ENCODE data around the gene ULBP1. TPM values are rescaled to one million over a fixed set of nuclear protein-coding genes. Genes with fewer than 3 reads are reported as not detected.
"Not testable (repeated sequence)": the region's sequence is repeated elsewhere in the genome, so short reads cannot be mapped to it uniquely, and the experiment has no call there.

ULBP1 gene
- total RNA-seq, 1 experiment from 2014 or later: 0.81 TPM

- TF ChIP-seq TCF7 (CRISPR knock-in tag; IDR thresholded peaks at IDR 0.05; ENCODE audit: low read depth): no peak
- no peak for TF ChIP-seq SMAD3 (CRISPR knock-in tag; IDR thresholded peaks at IDR 0.05; ENCODE audit: borderline replicate concordance)
- no peak for TF ChIP-seq ZNF121 (CRISPR knock-in tag; IDR thresholded peaks at IDR 0.05)
- no peak for TF ChIP-seq ZNF232 (CRISPR knock-in tag; IDR thresholded peaks at IDR 0.05)
- TF ChIP-seq RORB (CRISPR knock-in tag; IDR thresholded peaks at IDR 0.05): no peak
- TF ChIP-seq EMX1 (CRISPR knock-in tag; IDR thresholded peaks at IDR 0.05): no peak
- no peak for TF ChIP-seq ATF2 (CRISPR knock-in tag; IDR thresholded peaks at IDR 0.05; ENCODE audit: borderline replicate concordance, low read depth)
- TF ChIP-seq NR1H2 (CRISPR knock-in tag; IDR thresholded peaks at IDR 0.05): no peak
- no peak for TF ChIP-seq PRRX2 (CRISPR knock-in tag; IDR thresholded peaks at IDR 0.05)
- TF ChIP-seq, protein P1, sequence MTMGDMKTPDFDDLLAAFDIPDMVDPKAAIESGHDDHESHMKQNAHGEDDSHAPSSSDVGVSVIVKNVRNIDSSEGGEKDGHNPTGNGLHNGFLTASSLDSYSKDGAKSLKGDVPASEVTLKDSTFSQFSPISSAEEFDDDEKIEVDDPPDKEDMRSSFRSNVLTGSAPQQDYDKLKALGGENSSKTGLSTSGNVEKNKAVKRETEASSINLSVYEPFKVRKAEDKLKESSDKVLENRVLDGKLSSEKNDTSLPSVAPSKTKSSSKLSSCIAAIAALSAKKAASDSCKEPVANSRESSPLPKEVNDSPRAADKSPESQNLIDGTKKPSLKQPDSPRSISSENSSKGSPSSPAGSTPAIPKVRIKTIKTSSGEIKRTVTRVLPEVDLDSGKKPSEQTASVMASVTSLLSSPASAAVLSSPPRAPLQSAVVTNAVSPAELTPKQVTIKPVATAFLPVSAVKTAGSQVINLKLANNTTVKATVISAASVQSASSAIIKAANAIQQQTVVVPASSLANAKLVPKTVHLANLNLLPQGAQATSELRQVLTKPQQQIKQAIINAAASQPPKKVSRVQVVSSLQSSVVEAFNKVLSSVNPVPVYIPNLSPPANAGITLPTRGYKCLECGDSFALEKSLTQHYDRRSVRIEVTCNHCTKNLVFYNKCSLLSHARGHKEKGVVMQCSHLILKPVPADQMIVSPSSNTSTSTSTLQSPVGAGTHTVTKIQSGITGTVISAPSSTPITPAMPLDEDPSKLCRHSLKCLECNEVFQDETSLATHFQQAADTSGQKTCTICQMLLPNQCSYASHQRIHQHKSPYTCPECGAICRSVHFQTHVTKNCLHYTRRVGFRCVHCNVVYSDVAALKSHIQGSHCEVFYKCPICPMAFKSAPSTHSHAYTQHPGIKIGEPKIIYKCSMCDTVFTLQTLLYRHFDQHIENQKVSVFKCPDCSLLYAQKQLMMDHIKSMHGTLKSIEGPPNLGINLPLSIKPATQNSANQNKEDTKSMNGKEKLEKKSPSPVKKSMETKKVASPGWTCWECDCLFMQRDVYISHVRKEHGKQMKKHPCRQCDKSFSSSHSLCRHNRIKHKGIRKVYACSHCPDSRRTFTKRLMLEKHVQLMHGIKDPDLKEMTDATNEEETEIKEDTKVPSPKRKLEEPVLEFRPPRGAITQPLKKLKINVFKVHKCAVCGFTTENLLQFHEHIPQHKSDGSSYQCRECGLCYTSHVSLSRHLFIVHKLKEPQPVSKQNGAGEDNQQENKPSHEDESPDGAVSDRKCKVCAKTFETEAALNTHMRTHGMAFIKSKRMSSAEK (CRISPR knock-in tag; IDR thresholded peaks at IDR 0.05; ENCODE audit: borderline replicate concordance): no peak
- no peak for TF ChIP-seq ZMAT4 (CRISPR knock-in tag; IDR thresholded peaks at IDR 0.05)
- no peak for TF ChIP-seq NR3C1 (CRISPR knock-in tag; conservative IDR thresholded peaks at IDR 0.05; ENCODE audit: low read depth)
- TF ChIP-seq, protein P2, sequence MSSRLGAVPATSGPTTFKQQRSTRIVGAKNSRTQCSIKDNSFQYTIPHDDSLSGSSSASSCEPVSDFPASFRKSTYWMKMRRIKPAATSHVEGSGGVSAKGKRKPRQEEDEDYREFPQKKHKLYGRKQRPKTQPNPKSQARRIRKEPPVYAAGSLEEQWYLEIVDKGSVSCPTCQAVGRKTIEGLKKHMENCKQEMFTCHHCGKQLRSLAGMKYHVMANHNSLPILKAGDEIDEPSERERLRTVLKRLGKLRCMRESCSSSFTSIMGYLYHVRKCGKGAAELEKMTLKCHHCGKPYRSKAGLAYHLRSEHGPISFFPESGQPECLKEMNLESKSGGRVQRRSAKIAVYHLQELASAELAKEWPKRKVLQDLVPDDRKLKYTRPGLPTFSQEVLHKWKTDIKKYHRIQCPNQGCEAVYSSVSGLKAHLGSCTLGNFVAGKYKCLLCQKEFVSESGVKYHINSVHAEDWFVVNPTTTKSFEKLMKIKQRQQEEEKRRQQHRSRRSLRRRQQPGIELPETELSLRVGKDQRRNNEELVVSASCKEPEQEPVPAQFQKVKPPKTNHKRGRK (CRISPR knock-in tag; IDR thresholded peaks at IDR 0.05; ENCODE audit: borderline replicate concordance): no peak
- Mint-ChIP-seq H3K27ac (no peak overlapping the region), H3K9me3 (no peaks in the 10 kb centered on the region), H3K36me3 (peaks cover 5% of the 10 kb centered on the region; the same call in 1 of the 2 replicates), H3K4me1 (peaks cover 13% of the 10 kb centered on the region), H3K27me3 (ENCODE audit: low read depth) (peaks cover 97% of the 10 kb centered on the region), H3K4me3 (no peak overlapping the region)
- CTCF ChIA-PET: no interaction called here
- POLR2A ChIA-PET: no interaction called here
- DNase-seq (ENCODE audit: low spot score): no peak
- no peak for ATAC-seq
Measured at GRCh38 chr6:149969635-149970034, 5.9 kb downstream of the ULBP1 start.

GRCh38 chr6:149974394-149974793 is 10.7 kb downstream of the ULBP1 start:
- not testable (repeated sequence) for DNase-seq (ENCODE audit: low spot score); H3K36me3 Mint-ChIP-seq

GRCh38 chr6:149974825-149975224 is 11.1 kb downstream of the ULBP1 start:
- ChIA-PET POLR2A (no interaction called here), CTCF (interaction anchor here (0.6 kb wide), 1 partner anchor 106 kb away, joined by 5 read pairs; no protein-coding TSS in a partner anchor)
- Mint-ChIP-seq H3K27ac (no peak overlapping the region), H3K9me3 (no peaks in the 10 kb centered on the region), H3K36me3 (no peaks in the 10 kb centered on the region), H3K4me3 (no peak overlapping the region), H3K4me1 (no peaks in the 10 kb centered on the region), H3K27me3 (ENCODE audit: low read depth) (peaks cover 96% of the 10 kb centered on the region)
- peak; percentile 66 for ATAC-seq
- no peak for DNase-seq (ENCODE audit: low spot score)
- TF ChIP-seq, protein P3, sequence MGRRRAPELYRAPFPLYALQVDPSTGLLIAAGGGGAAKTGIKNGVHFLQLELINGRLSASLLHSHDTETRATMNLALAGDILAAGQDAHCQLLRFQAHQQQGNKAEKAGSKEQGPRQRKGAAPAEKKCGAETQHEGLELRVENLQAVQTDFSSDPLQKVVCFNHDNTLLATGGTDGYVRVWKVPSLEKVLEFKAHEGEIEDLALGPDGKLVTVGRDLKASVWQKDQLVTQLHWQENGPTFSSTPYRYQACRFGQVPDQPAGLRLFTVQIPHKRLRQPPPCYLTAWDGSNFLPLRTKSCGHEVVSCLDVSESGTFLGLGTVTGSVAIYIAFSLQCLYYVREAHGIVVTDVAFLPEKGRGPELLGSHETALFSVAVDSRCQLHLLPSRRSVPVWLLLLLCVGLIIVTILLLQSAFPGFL (CRISPR knock-in tag; IDR thresholded peaks at IDR 0.05; ENCODE audit: borderline replicate concordance): no peak
- TF ChIP-seq ESRRA (CRISPR knock-in tag; IDR thresholded peaks at IDR 0.05; ENCODE audit: borderline replicate concordance): no peak
- no peak for TF ChIP-seq NR3C1 (CRISPR knock-in tag; conservative IDR thresholded peaks at IDR 0.05; ENCODE audit: low read depth)
- no peak for TF ChIP-seq ARID4B (CRISPR knock-in tag; IDR thresholded peaks at IDR 0.05; ENCODE audit: borderline replicate concordance)
- TF ChIP-seq PRRX2 (CRISPR knock-in tag; IDR thresholded peaks at IDR 0.05): no peak
- TF ChIP-seq ZNF423 (CRISPR knock-in tag; IDR thresholded peaks at IDR 0.05): no peak
- no peak for TF ChIP-seq SMAD4 (CRISPR knock-in tag; IDR thresholded peaks at IDR 0.05)

More at GRCh38 chr6:149974394-149974793, 10.7 kb downstream of the ULBP1 start:
- H3K9me3 Mint-ChIP-seq, H3K4me3 Mint-ChIP-seq, H3K4me1 Mint-ChIP-seq, H3K27ac Mint-ChIP-seq, POLR2A ChIA-PET: not testable (repeated sequence)
- CTCF ChIA-PET: interaction anchor here (0.6 kb wide), 1 partner anchor 106 kb away, joined by 5 read pairs; no protein-coding TSS in a partner anchor
- H3K27me3 Mint-ChIP-seq (ENCODE audit: low read depth): peaks cover 96% of the 10 kb centered on the region
- ATAC-seq: 0 out of 2 replicates have a peak, but pooled peaks have one; percentile 36

All from WTC11 (cell line).